GM12878 (cell line): ENCODE measurements around the gene FRRS1L.

Experiments used
- ATF2 ChIP-seq: IDR thresholded peaks from 2 replicates; pipeline ENCODE4 v1.6.1; 2012; ENCODE audit warnings: low read length, inconsistent platforms
- E2F4 ChIP-seq: IDR thresholded peaks from 2 replicates; pipeline ENCODE4 v1.6.1; 2012; ENCODE audit warnings: low read depth, low read length, improper control_type of control experiment
- EP300 ChIP-seq, 2 experiments: fragments of 150-350 bp in 1 of 2; IDR thresholded peaks; 2 replicates each; pipeline ENCODE4 v1.6.1; 2011 to 2012; ENCODE audit warnings: low read depth in 2 of 2, low read length in 2 of 2, borderline replicate concordance in 1 of 2, improper control_type of control experiment in 1 of 2, inconsistent platforms in 1 of 2; ENCODE audit not compliant: control insufficient read depth in 1 of 2
- EZH2 ChIP-seq: IDR thresholded peaks from 2 replicates; pipeline ENCODE4 v1.6.1; 2012; ENCODE audit warnings: low read depth, mild to moderate bottlenecking, control low read depth, inconsistent platforms, low read length, borderline replicate concordance; ENCODE audit not compliant: control insufficient read depth
- NR2C2 ChIP-seq: IDR thresholded peaks from 2 replicates; pipeline ENCODE4 v1.6.1; 2011; ENCODE audit warnings: borderline replicate concordance, low read depth; ENCODE audit not compliant: control insufficient read depth, insufficient read length
- NRF1 ChIP-seq: conservative IDR thresholded peaks from 2 replicates; pipeline ENCODE4 v1.6.1; 2011; ENCODE audit warnings: mild to moderate bottlenecking, low read depth, low read length, improper control_type of control experiment
- RAD21 ChIP-seq: IDR thresholded peaks from 2 replicates; pipeline ENCODE4 v1.6.1; 2011; ENCODE audit warnings: mild to moderate bottlenecking, low read depth, low read length, moderate library complexity; ENCODE audit not compliant: insufficient read depth
- TAF1 ChIP-seq: IDR thresholded peaks from 2 replicates; pipeline ENCODE4 v1.6.1; 2011; ENCODE audit warnings: mild to moderate bottlenecking, low read depth, low read length, borderline replicate concordance

- no peak for TF ChIP-seq EZH2
- TF ChIP-seq ATF2 = peak; percentile 69; the same call in 1 of the 2 replicates
- TF ChIP-seq RAD21 = no peak
- no peak for TF ChIP-seq TAF1
- TF ChIP-seq NR2C2 = no peak
- TF ChIP-seq E2F4 = no peak
- no peak for TF ChIP-seq EP300 (IDR thresholded peaks at IDR 0.05; ENCODE audit: borderline replicate concordance in 1 of 2, control insufficient read depth in 1 of 2, low read depth in 2 of 2, low read length in 2 of 2)
- no peak for TF ChIP-seq NRF1
These were observed 14.2 kb upstream of the FRRS1L start for GRCh38 chr9:109181284-109181683.
